Caco-2 (cell line): Measurements from ENCODE around the gene SECTM1. TPM values are rescaled to one million over a fixed set of nuclear protein-coding genes. Genes with fewer than 3 reads are reported as not detected.
"Not testable (repeated sequence)": the region's sequence is repeated elsewhere in the genome, so short reads cannot be mapped to it uniquely, and the experiment has no call there.

Experiments
- BruUV-seq: library from RNA; stranded (reverse); fragments of 400-500 nt; replicated peaks from 2 replicates; lab custom pipeline; 2021; lab: Mats Ljungman, UMichigan
- CTCF ChIA-PET: fragments of 300-600 bp; sonication (Branson Sonifier 250); formaldehyde crosslinking; loops from one replicate; lab custom pipeline; 2022; ENCODE audit warnings: antibody characterized with exemption; lab: Charles Lee
- POLR2A ChIA-PET: fragments of 300-600 bp; sonication (Branson Sonifier 250); formaldehyde crosslinking; loops from one replicate; lab custom pipeline; 2022; ENCODE audit warnings: antibody characterized with exemption; lab: Charles Lee
- DNase-seq, 2 experiments: peaks; one replicate each; pipeline versions ENCODE4 v3.0.0 to v3.0.0-alpha.2; 2020 to 2022
- H3K27me3 ChIP-seq: replicated peaks from 2 replicates; pipeline ENCODE4 v1.6.0; 2011; ENCODE audit warnings: low read length; ENCODE audit not compliant: control insufficient read depth, insufficient read depth
- H3K36me3 ChIP-seq: 2 replicates; pipeline ENCODE4 v1.5.1; 2011; ENCODE audit warnings: low read length; ENCODE audit not compliant: control insufficient read depth, insufficient read depth
- H3K4me1 ChIP-seq: fragments of 250-450 bp; sonication (Bioruptor Pico); 2 replicates; pipeline ENCODE4 v1.5.1; 2020; ENCODE audit warnings: mild to moderate bottlenecking
- H3K4me3 ChIP-seq: 2 replicates; pipeline ENCODE4 v1.5.1; 2011; ENCODE audit warnings: low read depth, mild to moderate bottlenecking, control low read depth, low read length
- H3K9me3 ChIP-seq: fragments of 250-450 bp; sonication (Bioruptor Pico); 2 replicates; pipeline ENCODE4 v1.5.1; 2020; ENCODE audit warnings: mild to moderate bottlenecking, moderate library complexity
- H3K27ac Mint-ChIP-seq: one replicate; pipeline ENCODE4 v1.8.0; 2022; ENCODE audit warnings: mixed read lengths; ENCODE audit not compliant: unreplicated experiment
- H3K27me3 Mint-ChIP-seq: one replicate; pipeline ENCODE4 v1.8.0; 2022; ENCODE audit warnings: mixed read lengths; ENCODE audit not compliant: insufficient read depth, unreplicated experiment
- H3K36me3 Mint-ChIP-seq: one replicate; pipeline ENCODE4 v1.8.0; 2022; ENCODE audit warnings: mild to moderate bottlenecking, mixed read lengths; ENCODE audit not compliant: insufficient read depth, unreplicated experiment
- H3K4me1 Mint-ChIP-seq: one replicate; pipeline ENCODE4 v1.8.0; 2022; ENCODE audit warnings: low read depth, mixed read lengths; ENCODE audit not compliant: unreplicated experiment
- H3K4me3 Mint-ChIP-seq: one replicate; pipeline ENCODE4 v1.8.0; 2022; ENCODE audit warnings: mild to moderate bottlenecking, moderate library complexity, mixed read lengths; ENCODE audit not compliant: unreplicated experiment
- H3K9me3 Mint-ChIP-seq: one replicate; pipeline ENCODE4 v1.8.0; 2022; ENCODE audit warnings: mixed read lengths; ENCODE audit not compliant: unreplicated experiment
- intact Hi-C: fragments of 100-400 bp; cut with micrococcal nuclease; formaldehyde crosslinking; loops from one replicate; pipeline ENCODE4 v1.10.0; 2022; ENCODE audit not compliant: unreplicated experiment
- total RNA-seq: library from RNA; stranded (reverse); gene quantifications from 2 replicates; pipeline ENCODE4 v1.2.3, GENCODE V29; 2022
- TF ChIP-seq, protein P1 (sequence below), 2 experiments: fragments of 200-600 bp in 1 of 2; IDR thresholded peaks; 1 replicate in 1 of 2; 2 replicates in 1 of 2; pipeline versions ENCODE4 v1.5.1 to v1.8.0; 2011 to 2022; ENCODE audit warnings: antibody characterized with exemption in 1 of 2, control low read depth in 1 of 2, inconsistent platforms in 1 of 2, low read depth in 1 of 2, low read length in 1 of 2, mild to moderate bottlenecking in 1 of 2, moderate library complexity in 1 of 2; ENCODE audit not compliant: insufficient read depth in 1 of 2, severe bottlenecking in 1 of 2, unreplicated experiment in 1 of 2

Gene SECTM1
- total RNA-seq, 1 experiment from 2014 or later = 0.75 TPM

DNA sequence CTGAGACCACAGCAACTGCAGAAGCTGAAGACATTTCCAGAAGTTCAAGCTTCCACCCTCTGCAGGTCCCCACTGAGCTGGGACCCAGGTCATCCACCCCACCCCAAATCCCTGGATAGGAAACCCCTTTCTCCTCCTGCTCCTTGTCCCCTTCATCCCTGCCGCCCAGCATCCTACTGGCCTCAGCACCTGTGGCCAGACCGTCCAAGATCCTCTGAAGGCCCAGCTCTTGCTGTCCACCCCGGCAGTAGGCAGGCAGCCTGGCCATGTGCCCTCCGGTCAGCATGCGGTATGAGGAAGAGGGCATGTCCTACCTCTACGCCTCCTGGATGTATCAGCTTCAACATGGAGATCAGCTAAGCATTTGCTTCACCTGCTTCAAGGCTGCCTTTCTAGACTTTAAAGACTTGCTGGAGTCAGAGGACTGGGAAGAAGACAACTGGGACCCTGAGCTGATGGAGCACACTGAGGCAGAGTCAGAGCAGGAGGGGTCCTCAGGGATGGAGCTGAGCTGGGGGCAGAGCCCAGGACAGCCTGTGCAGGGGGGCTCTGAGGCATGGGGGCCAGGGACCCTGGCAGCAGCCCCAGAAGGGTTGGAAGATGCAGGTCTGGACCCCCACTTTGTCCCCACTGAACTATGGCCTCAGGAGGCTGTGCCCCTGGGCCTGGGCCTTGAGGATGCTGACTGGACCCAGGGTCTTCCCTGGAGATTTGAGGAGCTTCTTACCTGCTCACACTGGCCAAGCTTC is 28.5 kb upstream of the SECTM1 start:
- DNase-seq = no peak
- no peaks in the 10 kb centered on the region for H3K36me3 ChIP-seq
- Mint-ChIP-seq H3K9me3 (no peaks in the 10 kb centered on the region), H3K36me3 (no peaks in the 10 kb centered on the region), H3K27ac (no peak overlapping the region), H3K27me3 (no peaks in the 10 kb centered on the region), H3K4me1 (peaks cover 14% of the 10 kb centered on the region), H3K4me3 (no peak overlapping the region)
- BruUV-seq = TSS peak; percentile 27
- CTCF ChIA-PET = interaction anchor here (0.6 kb wide), 1 partner anchor 10 kb away, joined by 4 read pairs; no protein-coding TSS in a partner anchor
- peaks cover 31% of the 10 kb centered on the region for H3K4me1 ChIP-seq
- intact Hi-C loops = no loop called here
- no peaks in the 10 kb centered on the region for H3K27me3 ChIP-seq
- TF ChIP-seq, protein P1, sequence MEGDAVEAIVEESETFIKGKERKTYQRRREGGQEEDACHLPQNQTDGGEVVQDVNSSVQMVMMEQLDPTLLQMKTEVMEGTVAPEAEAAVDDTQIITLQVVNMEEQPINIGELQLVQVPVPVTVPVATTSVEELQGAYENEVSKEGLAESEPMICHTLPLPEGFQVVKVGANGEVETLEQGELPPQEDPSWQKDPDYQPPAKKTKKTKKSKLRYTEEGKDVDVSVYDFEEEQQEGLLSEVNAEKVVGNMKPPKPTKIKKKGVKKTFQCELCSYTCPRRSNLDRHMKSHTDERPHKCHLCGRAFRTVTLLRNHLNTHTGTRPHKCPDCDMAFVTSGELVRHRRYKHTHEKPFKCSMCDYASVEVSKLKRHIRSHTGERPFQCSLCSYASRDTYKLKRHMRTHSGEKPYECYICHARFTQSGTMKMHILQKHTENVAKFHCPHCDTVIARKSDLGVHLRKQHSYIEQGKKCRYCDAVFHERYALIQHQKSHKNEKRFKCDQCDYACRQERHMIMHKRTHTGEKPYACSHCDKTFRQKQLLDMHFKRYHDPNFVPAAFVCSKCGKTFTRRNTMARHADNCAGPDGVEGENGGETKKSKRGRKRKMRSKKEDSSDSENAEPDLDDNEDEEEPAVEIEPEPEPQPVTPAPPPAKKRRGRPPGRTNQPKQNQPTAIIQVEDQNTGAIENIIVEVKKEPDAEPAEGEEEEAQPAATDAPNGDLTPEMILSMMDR (IDR thresholded peaks at IDR 0.05; ENCODE audit: insufficient read depth in 1 of 2, low read depth in 1 of 2, low read length in 1 of 2, severe bottlenecking in 1 of 2, unreplicated experiment in 1 of 2) = no peak
- no peaks in the 10 kb centered on the region for H3K9me3 ChIP-seq
- no peak overlapping the region for H3K4me3 ChIP-seq
- POLR2A ChIA-PET = no interaction called here

DNA sequence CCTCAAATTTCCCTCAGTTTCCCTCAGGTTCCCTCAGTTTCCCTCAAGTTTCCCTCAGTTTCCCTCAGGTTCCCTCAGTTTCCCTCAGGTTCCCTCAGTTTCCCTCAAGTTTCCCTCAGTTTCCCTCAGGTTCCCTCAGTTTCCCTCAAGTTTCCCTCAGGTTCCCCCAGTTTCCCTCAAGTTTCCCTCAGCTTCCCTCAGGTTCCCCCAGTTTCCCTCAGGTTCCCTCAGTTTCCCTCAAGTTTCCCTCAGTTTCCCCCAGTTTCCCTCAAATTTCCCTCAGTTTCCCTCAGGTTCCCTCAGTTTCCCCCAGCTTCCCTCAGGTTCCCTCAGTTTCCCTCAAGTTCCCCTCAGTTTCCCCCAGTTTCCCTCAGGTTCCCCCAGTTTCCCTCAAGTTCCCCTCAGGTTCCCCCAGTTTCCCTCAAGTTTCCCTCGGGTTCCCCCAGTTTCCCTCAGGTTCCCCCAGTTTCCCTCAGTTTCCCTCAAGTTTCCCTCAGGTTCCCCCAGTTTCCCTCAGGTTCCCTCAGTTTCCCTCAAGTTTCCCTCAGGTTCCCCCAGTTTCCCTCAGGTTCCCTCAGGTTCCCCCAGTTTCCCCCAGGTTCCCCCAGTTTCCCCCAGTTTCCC is 26.0 kb upstream of the SECTM1 start:
- POLR2A ChIA-PET, intact Hi-C loops, H3K9me3 Mint-ChIP-seq, DNase-seq, CTCF ChIA-PET, H3K27me3 Mint-ChIP-seq, H3K36me3 Mint-ChIP-seq, H3K9me3 ChIP-seq, BruUV-seq, H3K27ac Mint-ChIP-seq, H3K27me3 ChIP-seq, H3K36me3 ChIP-seq, H3K4me3 ChIP-seq, H3K4me3 Mint-ChIP-seq: not testable (repeated sequence)
- peaks cover 26% of the 10 kb centered on the region for H3K4me1 Mint-ChIP-seq
- peaks cover 35% of the 10 kb centered on the region for H3K4me1 ChIP-seq

DNA sequence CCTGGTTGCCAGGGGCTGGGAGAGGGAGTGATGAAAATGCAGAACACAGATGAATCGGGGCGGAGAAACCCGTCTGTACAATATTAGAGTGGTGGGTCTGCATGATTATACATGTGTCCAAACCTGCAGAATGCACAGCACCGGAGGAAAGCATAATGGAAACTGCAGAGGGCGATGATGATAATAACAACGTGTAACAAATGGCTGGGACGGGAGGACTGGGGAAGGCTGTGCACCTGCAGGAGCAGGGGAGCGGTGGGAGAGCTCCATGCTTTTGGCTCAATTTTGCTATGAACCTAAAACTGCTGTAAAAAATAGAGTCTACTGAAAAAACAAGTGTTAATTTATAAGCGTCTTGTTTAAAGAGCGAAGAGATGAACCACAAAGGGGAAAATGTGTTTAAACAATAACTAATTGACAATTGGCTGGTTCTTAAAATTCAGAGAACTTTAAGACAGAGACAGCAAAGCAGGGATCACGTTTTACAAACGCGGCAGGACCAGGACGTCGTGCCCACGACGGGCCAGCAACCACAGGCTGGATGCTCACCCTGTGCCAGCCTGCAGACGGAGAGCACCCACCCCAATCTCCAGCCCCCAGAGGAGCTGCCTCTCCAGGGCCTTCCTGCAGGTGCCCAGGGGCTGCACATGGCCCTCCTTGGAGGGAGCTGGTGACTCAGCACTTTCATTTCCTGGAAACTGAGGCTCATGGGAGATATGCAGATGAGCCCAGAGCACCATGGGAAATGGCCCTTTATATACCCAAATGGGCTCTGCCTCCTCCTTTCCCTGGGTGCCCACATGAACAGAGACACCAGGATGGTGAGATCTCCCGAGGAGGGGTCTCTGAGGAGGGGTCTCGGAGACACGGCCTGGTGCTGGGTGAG is 25.1 kb upstream of the SECTM1 start, which contains the start of gene TEX19:
TSS of gene TEX19 (plus strand) at position 783 of the 886 bp plus-strand sequence. CDS start 2,904 bp downstream, outside the sequence.
- Mint-ChIP-seq H3K4me1 (peaks cover 26% of the 10 kb centered on the region), H3K4me3 (peak within 1 kb of the TSS; percentile 18), H3K27me3 (no peaks in the 10 kb centered on the region), H3K9me3 (no peaks in the 10 kb centered on the region), H3K27ac (peak within 1 kb of the TSS; percentile 65), H3K36me3 (peaks cover 6% of the 10 kb centered on the region)
- H3K4me3 ChIP-seq = no peak within 1 kb of the TSS
- no TSS peak for BruUV-seq
- TF ChIP-seq, protein P1 (IDR thresholded peaks at IDR 0.05; ENCODE audit: insufficient read depth in 1 of 2, low read depth in 1 of 2, low read length in 1 of 2, severe bottlenecking in 1 of 2, unreplicated experiment in 1 of 2) = no peak
- no peaks in the 10 kb centered on the region for H3K36me3 ChIP-seq
- no peaks in the 10 kb centered on the region for H3K9me3 ChIP-seq
- H3K4me1 ChIP-seq = peaks cover 35% of the 10 kb centered on the region
- H3K27me3 ChIP-seq = no peaks in the 10 kb centered on the region
- intact Hi-C loops = no loop called here
- DNase-seq = peak; percentile 58 to 69
- ChIA-PET POLR2A (interaction anchor here (0.6 kb wide), 1 partner anchor 321 kb away, joined by 3 read pairs; the partner anchor contains the start of gene DCXR), CTCF (interaction anchor here (0.9 to 1.5 kb wide), 3 partner anchors 8 to 80 kb away, joined by 3 to 7 read pairs (median 3); no protein-coding TSS in a partner anchor)
